Tibial nerve (tissue), 4 donors: ENCODE data around the gene RNF208. TPM values are rescaled to one million over a fixed set of nuclear protein-coding genes. Genes with fewer than 3 reads are reported as not detected.

Source experiments
- DNase-seq, 2 donors: peaks; one replicate each; pipeline ENCODE4 v3.0.0-alpha.2; 2019; ENCODE audit warnings: low spot score in 2 of 2
- H3K27ac ChIP-seq, 4 donors: fragments of 200-600 bp; sonication (generic) in 3 of 4; one replicate each; pipeline ENCODE4 v1.5.1; 2017 to 2019; ENCODE audit warnings: mild to moderate bottlenecking in 1 of 4
- H3K27me3 ChIP-seq, 2 donors: fragments of 200-600 bp; sonication (generic) in 1 of 2; one replicate each; pipeline versions ENCODE4 v1.5.1 to v1.6.0; 2017 to 2019
- H3K36me3 ChIP-seq, 3 donors: fragments of 200-600 bp; sonication (generic); one replicate each; pipeline ENCODE4 v1.5.1; 2018 to 2019
- H3K4me1 ChIP-seq, 4 donors: fragments of 200-600 bp; sonication (generic) in 3 of 4; one replicate each; pipeline ENCODE4 v1.5.1; 2017 to 2019
- H3K4me3 ChIP-seq, 4 donors: fragments of 200-600 bp; sonication (generic) in 3 of 4; one replicate each; pipeline ENCODE4 v1.5.1; 2017 to 2019; ENCODE audit warnings: mild to moderate bottlenecking in 1 of 4, moderate library complexity in 1 of 4
- H3K9me3 ChIP-seq, 4 donors: fragments of 200-600 bp; sonication (generic) in 3 of 4; one replicate each; pipeline ENCODE4 v1.5.1; 2017 to 2019
- CTCF ChIP-seq, 5 experiments: fragments of 200-600 bp in 3 of 5; fragments of 450-650 bp in 2 of 5; sonication (generic) in 3 of 5; IDR thresholded peaks; one replicate each; pipeline ENCODE4 v1.5.1; 2016 to 2019; ENCODE audit warnings: antibody characterized with exemption in 5 of 5, mild to moderate bottlenecking in 3 of 5, moderate library complexity in 2 of 5
- EP300 ChIP-seq, 2 donors: sonication (generic); formaldehyde crosslinking; IDR thresholded peaks; one replicate each; pipeline ENCODE4 v1.6.1; 2017; ENCODE audit warnings: antibody characterized with exemption in 2 of 2, mild to moderate bottlenecking in 1 of 2
- POLR2A ChIP-seq, 2 donors: fragments of 450-650 bp; IDR thresholded peaks; one replicate each; pipeline ENCODE4 v1.6.1; 2017; ENCODE audit warnings: antibody characterized with exemption in 2 of 2, mild to moderate bottlenecking in 2 of 2, moderate library complexity in 2 of 2
- WGBS, 2 donors: methylation state at CpG; one replicate each; pipeline ENCODE4 v1.1.5; 2018; 5-methylcytosine and 5-hydroxymethylcytosine counted together
- total RNA-seq, 4 donors: library from RNA; depleted of rRNA; stranded (reverse); fragments of >200 nt; gene quantifications; one replicate each; pipeline ENCODE4 v1.1.0, GENCODE V29; 2016

The RNF208 gene
- total RNA-seq, 4 donors from 2014 or later = 0.63 to 8.1 (median 1.5) TPM

- WGBS, 2 donors = 85% methylated on average over 46 to 47 of the region's 52 CpGs
- H3K9me3 ChIP-seq = no peaks in the 10 kb centered on the region
- no peak for DNase-seq
Measured at GRCh38 chr9:137220317-137221094, 1.5 kb downstream of the RNF208 start.

GRCh38 chr9:137219757-137220316 lies 2.2 kb downstream of the RNF208 start:
- peaks cover 0 to 73% (median 35%) of the 10 kb centered on the region in 4 donors for H3K4me1 ChIP-seq
- 82 to 84% methylated on average over 5 to 7 of the region's 10 CpGs for WGBS, 2 donors

More at GRCh38 chr9:137220317-137221094, 1.5 kb downstream of the RNF208 start:
- peaks cover 0 to 73% (median 35%) of the 10 kb centered on the region in 4 donors for H3K4me1 ChIP-seq
- peak overlapping the region in 1 of 4 donors; percentile 88 for H3K4me3 ChIP-seq
- peaks cover 0 to 15% (median 0%) of the 10 kb centered on the region in 3 donors for H3K36me3 ChIP-seq
- TF ChIP-seq EP300 (IDR thresholded peaks at IDR 0.05) (no peak), CTCF (IDR thresholded peaks at IDR 0.05) (no peak), POLR2A (IDR thresholded peaks at IDR 0.05) (no peak)
- no peaks in the 10 kb centered on the region for H3K27me3 ChIP-seq
- H3K27ac ChIP-seq = peak overlapping the region in 2 of 4 donors; percentile 77 to 78

GRCh38 chr9:137218754-137219271 lies 3.2 kb downstream of the RNF208 start:
- Histone ChIP-seq H3K27ac (peak overlapping the region in 2 of 4 donors; percentile 80 to 83), H3K4me1 (peaks cover 0 to 63% (median 30%) of the 10 kb centered on the region in 4 donors), H3K9me3 (no peaks in the 10 kb centered on the region), H3K4me3 (no peak overlapping the region), H3K36me3 (peaks cover 0 to 32% (median 0%) of the 10 kb centered on the region in 3 donors), H3K27me3 (no peaks in the 10 kb centered on the region)
- 69 to 82% methylated on average over 12 of the region's 12 CpGs for WGBS, 2 donors
- TF ChIP-seq EP300 (IDR thresholded peaks at IDR 0.05) (no peak), POLR2A (IDR thresholded peaks at IDR 0.05) (no peak), CTCF (IDR thresholded peaks at IDR 0.05) (no peak)
- DNase-seq = no peak

More at GRCh38 chr9:137219757-137220316, 2.2 kb downstream of the RNF208 start:
- Histone ChIP-seq H3K27me3 (no peaks in the 10 kb centered on the region), H3K36me3 (peaks cover 0 to 22% (median 0%) of the 10 kb centered on the region in 3 donors), H3K4me3 (no peak overlapping the region), H3K9me3 (no peaks in the 10 kb centered on the region), H3K27ac (peak overlapping the region in 1 of 4 donors; percentile 6)
- no peak for DNase-seq
- TF ChIP-seq CTCF (IDR thresholded peaks at IDR 0.05) (no peak), POLR2A (IDR thresholded peaks at IDR 0.05) (no peak), EP300 (IDR thresholded peaks at IDR 0.05) (no peak)

GRCh38 chr9:137218212-137218753 lies 3.8 kb downstream of the RNF208 start:
- no peaks in the 10 kb centered on the region for H3K9me3 ChIP-seq
- H3K36me3 ChIP-seq = peaks cover 0 to 37% (median 0%) of the 10 kb centered on the region in 3 donors
- H3K27me3 ChIP-seq = no peaks in the 10 kb centered on the region
- DNase-seq = no peak
- WGBS, 2 donors = 81 to 82% methylated on average over 8 to 29 of the region's 30 CpGs
- H3K4me1 ChIP-seq = peaks cover 0 to 61% (median 28%) of the 10 kb centered on the region in 4 donors
- peak overlapping the region in 3 of 4 donors; percentile 76 to 83 (median 80) for H3K27ac ChIP-seq
- TF ChIP-seq POLR2A (IDR thresholded peaks at IDR 0.05) = no peak
- TF ChIP-seq EP300 (IDR thresholded peaks at IDR 0.05) = no peak
- no peak for TF ChIP-seq CTCF (IDR thresholded peaks at IDR 0.05)
- H3K4me3 ChIP-seq = peak overlapping the region in 2 of 4 donors; percentile 31 to 40
